ENCODE measurements around the gene C2orf15.

The C2orf15 gene

GRCh38 chr2:99153921-99154604 lies 12.6 kb downstream of the C2orf15 start:
- Mint-ChIP-seq H3K27ac (peak overlapping the region; percentile 98), H3K36me3 (peaks cover 9% of the 10 kb centered on the region), H3K4me1 (peaks cover 39% of the 10 kb centered on the region), H3K9me3 (no peaks in the 10 kb centered on the region), H3K27me3 (no peaks in the 10 kb centered on the region), H3K4me3 (no peak overlapping the region)

GRCh38 chr2:99154643-99155536 lies 13.4 kb downstream of the C2orf15 start, which contains the start of the genes LIPT1 and TSGA10:
LIPT1 (plus strand) TSS chr2:99154967; CDS start chr2:99161958, 6,991 bp downstream.
TSGA10 (minus strand) TSS chr2:99154942; CDS start chr2:99109439, 45,503 bp downstream.
- peaks cover 43% of the 10 kb centered on the region for H3K4me1 Mint-ChIP-seq
- H3K27me3 Mint-ChIP-seq, result no peaks in the 10 kb centered on the region
- H3K27ac Mint-ChIP-seq, result peak within 1 kb of the TSS; percentile 98
- H3K4me3 Mint-ChIP-seq, result no peak within 1 kb of the TSS
- H3K9me3 Mint-ChIP-seq, result no peaks in the 10 kb centered on the region
- H3K36me3 Mint-ChIP-seq, result peaks cover 13% of the 10 kb centered on the region

- H3K4me3 Mint-ChIP-seq, result no peak overlapping the region
- H3K4me1 Mint-ChIP-seq, result peaks cover 37% of the 10 kb centered on the region
- H3K9me3 Mint-ChIP-seq, result no peaks in the 10 kb centered on the region
- no peaks in the 10 kb centered on the region for H3K27me3 Mint-ChIP-seq
- no peak overlapping the region for H3K27ac Mint-ChIP-seq
- H3K36me3 Mint-ChIP-seq, result peaks cover 13% of the 10 kb centered on the region
Measured at GRCh38 chr2:99156891-99157290, 15.4 kb downstream of the C2orf15 start.

- Mint-ChIP-seq H3K9me3 (no peaks in the 10 kb centered on the region), H3K27me3 (no peaks in the 10 kb centered on the region), H3K4me3 (no peak overlapping the region), H3K36me3 (peaks cover 18% of the 10 kb centered on the region), H3K27ac (peak overlapping the region; percentile 16), H3K4me1 (peaks cover 38% of the 10 kb centered on the region)
Measured at GRCh38 chr2:99158599-99158998, 17.1 kb downstream of the C2orf15 start.

- H3K4me3 Mint-ChIP-seq, result no peak overlapping the region
- no peaks in the 10 kb centered on the region for H3K27me3 Mint-ChIP-seq
- H3K36me3 Mint-ChIP-seq, result peaks cover 20% of the 10 kb centered on the region
- H3K9me3 Mint-ChIP-seq, result no peaks in the 10 kb centered on the region
- H3K27ac Mint-ChIP-seq, result peak overlapping the region; percentile 68
- H3K4me1 Mint-ChIP-seq, result peaks cover 42% of the 10 kb centered on the region
Measured at GRCh38 chr2:99159594-99159993, 18.1 kb downstream of the C2orf15 start.

GRCh38 chr2:99166218-99166617 lies 24.7 kb downstream of the C2orf15 start:
- Mint-ChIP-seq H3K4me3 (no peak overlapping the region), H3K27me3 (no peaks in the 10 kb centered on the region), H3K36me3 (peaks cover 20% of the 10 kb centered on the region), H3K9me3 (no peaks in the 10 kb centered on the region), H3K27ac (peak overlapping the region; percentile 38), H3K4me1 (peaks cover 19% of the 10 kb centered on the region)

- no peaks in the 10 kb centered on the region for H3K9me3 Mint-ChIP-seq
- no peak overlapping the region for H3K4me3 Mint-ChIP-seq
- peaks cover 15% of the 10 kb centered on the region for H3K36me3 Mint-ChIP-seq
- peak overlapping the region; percentile 35 for H3K27ac Mint-ChIP-seq
- no peaks in the 10 kb centered on the region for H3K27me3 Mint-ChIP-seq
- H3K4me1 Mint-ChIP-seq, result peaks cover 36% of the 10 kb centered on the region
Measured at GRCh38 chr2:99169534-99169933, 28.0 kb downstream of the C2orf15 start.

- Mint-ChIP-seq H3K4me3 (no peak overlapping the region), H3K27ac (peak overlapping the region; percentile 91), H3K9me3 (no peaks in the 10 kb centered on the region), H3K36me3 (peaks cover 12% of the 10 kb centered on the region), H3K4me1 (peaks cover 49% of the 10 kb centered on the region), H3K27me3 (no peaks in the 10 kb centered on the region)
Measured at GRCh38 chr2:99171377-99172140, 30.1 kb downstream of the C2orf15 start.

- Mint-ChIP-seq H3K4me1 (peaks cover 69% of the 10 kb centered on the region), H3K4me3 (peak within 1 kb of the TSS; percentile 100), H3K27me3 (no peaks in the 10 kb centered on the region), H3K27ac (peak within 1 kb of the TSS; percentile 99), H3K36me3 (peaks cover 11% of the 10 kb centered on the region), H3K9me3 (no peaks in the 10 kb centered on the region)
Measured at GRCh38 chr2:99180755-99181623, 39.5 kb downstream of the C2orf15 start, which contains the start of the genes MITD1 and MRPL30. MITD1 (minus strand) TSS chr2:99181058; CDS start chr2:99180981, 77 bp downstream. MRPL30 (plus strand) TSS chr2:99181184; CDS start chr2:99186204, 5,020 bp downstream.

GRCh38 chr2:99181624-99182000 lies 40.1 kb downstream of the C2orf15 start:
- Mint-ChIP-seq H3K27ac (no peak overlapping the region), H3K36me3 (peaks cover 11% of the 10 kb centered on the region), H3K9me3 (no peaks in the 10 kb centered on the region), H3K4me1 (peaks cover 66% of the 10 kb centered on the region), H3K4me3 (peak overlapping the region; percentile 100), H3K27me3 (no peaks in the 10 kb centered on the region)

GRCh38 chr2:99183025-99183424 lies 41.5 kb downstream of the C2orf15 start:
- Mint-ChIP-seq H3K27me3 (no peaks in the 10 kb centered on the region), H3K27ac (peak overlapping the region; percentile 56), H3K4me1 (peaks cover 55% of the 10 kb centered on the region), H3K36me3 (peaks cover 8% of the 10 kb centered on the region), H3K9me3 (no peaks in the 10 kb centered on the region), H3K4me3 (peak overlapping the region; percentile 38)

GRCh38 chr2:99184811-99185210 lies 43.3 kb downstream of the C2orf15 start:
- no peak overlapping the region for H3K4me3 Mint-ChIP-seq
- peaks cover 51% of the 10 kb centered on the region for H3K4me1 Mint-ChIP-seq
- no peaks in the 10 kb centered on the region for H3K27me3 Mint-ChIP-seq
- H3K9me3 Mint-ChIP-seq, result no peaks in the 10 kb centered on the region
- peaks cover 10% of the 10 kb centered on the region for H3K36me3 Mint-ChIP-seq
- H3K27ac Mint-ChIP-seq, result no peak overlapping the region

GRCh38 chr2:99187011-99187410 lies 45.5 kb downstream of the C2orf15 start:
- H3K27ac Mint-ChIP-seq, result no peak overlapping the region
- H3K4me1 Mint-ChIP-seq, result peaks cover 48% of the 10 kb centered on the region
- no peaks in the 10 kb centered on the region for H3K9me3 Mint-ChIP-seq
- no peaks in the 10 kb centered on the region for H3K27me3 Mint-ChIP-seq
- H3K4me3 Mint-ChIP-seq, result no peak overlapping the region
- peaks cover 12% of the 10 kb centered on the region for H3K36me3 Mint-ChIP-seq

- Mint-ChIP-seq H3K27me3 (no peaks in the 10 kb centered on the region), H3K4me3 (no peak overlapping the region), H3K4me1 (peaks cover 41% of the 10 kb centered on the region), H3K27ac (no peak overlapping the region), H3K36me3 (peaks cover 17% of the 10 kb centered on the region), H3K9me3 (no peaks in the 10 kb centered on the region)
Measured at GRCh38 chr2:99188357-99188756, 46.9 kb downstream of the C2orf15 start.

Data from activated naive CD4-positive, alpha-beta T cell treated with anti-CD3 and anti-CD28 coated beads, Interleukin-2, amount 50 U/mL, for 24 hours (primary cell).